ENCODE data around the gene FRMD4A. TPM values are rescaled to one million over a fixed set of nuclear protein-coding genes. Genes with fewer than 3 reads are reported as not detected.

Gene FRMD4A
- total RNA-seq, 4 donors from 2014 or later, result 27.5 to 40.4 (median 33.0) TPM

DNA sequence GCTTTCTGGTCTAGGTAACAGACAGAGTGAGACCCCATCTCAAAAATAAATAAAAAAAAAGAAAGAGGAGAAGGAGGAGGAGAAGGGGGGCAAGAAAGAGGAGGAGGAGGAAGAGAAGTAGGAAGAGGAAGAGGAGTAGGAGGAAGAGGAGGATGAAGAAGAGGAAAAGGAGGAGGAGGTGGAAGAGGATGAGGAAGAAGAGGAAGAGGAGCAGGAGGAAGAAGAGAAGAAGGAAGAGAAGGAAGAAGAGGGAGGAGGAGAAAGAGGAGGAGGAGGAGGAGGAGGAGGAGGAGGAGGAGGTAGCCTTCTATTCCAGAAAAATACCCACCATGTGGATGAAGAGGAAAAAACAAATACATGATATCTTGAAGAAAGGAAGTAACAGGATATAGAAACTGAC is 172.1 kb downstream of the FRMD4A start:
- TF ChIP-seq CTCF (IDR thresholded peaks at IDR 0.05) (no peak), POLR2A (IDR thresholded peaks at IDR 0.05) (no peak)
- no peak overlapping the region for H3K4me3 ChIP-seq (ENCODE audit: low read depth, poor library complexity, severe bottlenecking)
- no peak for DNase-seq (ENCODE audit: low spot score in 2 of 2)
- intact Hi-C loops (cut with DNase I; ENCODE audit: low total_unique reads), result no loop called here

GRCh38 chr10:14156104-14156503 is 174.6 kb downstream of the FRMD4A start:
- 74 to 76% methylated on average over 5 of the region's 5 CpGs for WGBS, 2 donors

DNA sequence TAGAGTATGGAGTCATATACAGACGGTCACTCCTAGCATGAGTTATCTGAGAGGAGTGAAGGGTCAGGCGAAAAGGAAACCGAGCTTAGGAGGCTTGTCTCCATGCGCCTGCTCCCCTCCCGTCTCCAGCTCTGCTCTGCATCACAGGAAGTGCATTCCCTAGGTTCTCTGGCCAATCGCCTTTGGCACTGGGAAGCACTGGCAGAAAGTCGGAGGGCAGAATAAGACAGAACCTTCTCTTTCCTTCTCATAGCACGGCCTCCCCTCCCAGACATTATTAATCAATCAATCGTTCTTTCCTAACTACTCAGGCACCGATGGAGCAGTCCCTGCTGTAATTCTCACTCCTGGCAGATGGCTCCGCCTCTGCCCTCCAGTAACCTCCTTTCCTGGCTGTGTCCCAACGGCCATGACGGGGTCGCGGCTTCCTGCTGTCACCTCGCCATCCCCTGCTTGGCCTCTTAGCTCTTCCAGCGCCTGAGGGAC is 177.1 kb downstream of the FRMD4A start:
- DNase-seq (ENCODE audit: low spot score in 2 of 2), result no peak
- intact Hi-C loops (cut with DNase I; ENCODE audit: low total_unique reads), result no loop called here
- TF ChIP-seq POLR2A (IDR thresholded peaks at IDR 0.05), result no peak
- H3K4me3 ChIP-seq (ENCODE audit: low read depth, poor library complexity, severe bottlenecking), result no peak overlapping the region
- WGBS, 2 donors, result 64 to 70% methylated on average over 17 of the region's 17 CpGs

More at GRCh38 chr10:14156104-14156503, 174.6 kb downstream of the FRMD4A start:
- H3K4me3 ChIP-seq (ENCODE audit: low read depth, poor library complexity, severe bottlenecking), result no peak overlapping the region
- no peak for TF ChIP-seq POLR2A (IDR thresholded peaks at IDR 0.05)
- TF ChIP-seq CTCF (IDR thresholded peaks at IDR 0.05), result no peak
- DNase-seq (ENCODE audit: low spot score in 2 of 2), result no peak
- intact Hi-C loops (cut with DNase I; ENCODE audit: low total_unique reads), result no loop called here

- no peak overlapping the region for H3K4me3 ChIP-seq (ENCODE audit: low read depth, poor library complexity, severe bottlenecking)
- TF ChIP-seq POLR2A (IDR thresholded peaks at IDR 0.05) (no peak), CTCF (IDR thresholded peaks at IDR 0.05) (no peak)
- no peak for DNase-seq (ENCODE audit: low spot score in 2 of 2)
- 61 to 76% methylated on average over 1 of the region's 1 CpG for WGBS, 2 donors
- intact Hi-C loops (cut with DNase I; ENCODE audit: low total_unique reads), result no loop called here
Observed at GRCh38 chr10:14151571-14151970, 179.2 kb downstream of the FRMD4A start.

- DNase-seq (ENCODE audit: low spot score in 2 of 2), result no peak
- no peak overlapping the region for H3K4me3 ChIP-seq (ENCODE audit: low read depth, poor library complexity, severe bottlenecking)
- WGBS, 2 donors, result 67 to 76% methylated on average over 4 of the region's 4 CpGs
- intact Hi-C loops (cut with DNase I; ENCODE audit: low total_unique reads), result no loop called here
- TF ChIP-seq CTCF (IDR thresholded peaks at IDR 0.05) (no peak), POLR2A (IDR thresholded peaks at IDR 0.05) (no peak)
Observed at GRCh38 chr10:14150526-14150925, 180.2 kb downstream of the FRMD4A start.

- no peak overlapping the region for H3K4me3 ChIP-seq (ENCODE audit: low read depth, poor library complexity, severe bottlenecking)
- intact Hi-C loops (cut with DNase I; ENCODE audit: low total_unique reads), result no loop called here
- WGBS, 2 donors, result 73 to 81% methylated on average over 4 of the region's 4 CpGs
- no peak for DNase-seq (ENCODE audit: low spot score in 2 of 2)
- no peak for TF ChIP-seq POLR2A (IDR thresholded peaks at IDR 0.05)
- no peak for TF ChIP-seq CTCF (IDR thresholded peaks at IDR 0.05)
Observed at GRCh38 chr10:14146501-14146900, 184.2 kb downstream of the FRMD4A start.
